ENCODE data around the gene ADCY1. TPM values are rescaled to one million over a fixed set of nuclear protein-coding genes. Genes with fewer than 3 reads are reported as not detected.

The ADCY1 gene
- total RNA-seq, 4 donors from 2014 or later = 2.5 to 9.0 (median 5.6) TPM

- Histone ChIP-seq H3K27ac (no peak overlapping the region), H3K36me3 (no peaks in the 10 kb centered on the region), H3K9me3 (no peaks in the 10 kb centered on the region), H3K27me3 (peaks cover 0 to 9% of the 10 kb centered on the region in 2 donors), H3K4me3 (no peak overlapping the region), H3K4me1 (peaks cover 0 to 17% (median 1%) of the 10 kb centered on the region in 4 donors)
- TF ChIP-seq POLR2A (IDR thresholded peaks at IDR 0.05) = no peak
- TF ChIP-seq EP300 (IDR thresholded peaks at IDR 0.05) = no peak
- no peak for TF ChIP-seq CTCF (IDR thresholded peaks at IDR 0.05)
- 42 to 71% methylated on average over 4 to 14 of the region's 16 CpGs for WGBS, 2 donors
- DNase-seq (ENCODE audit: low spot score in 2 of 2) = no peak
These were observed 6.1 kb downstream of the ADCY1 start for GRCh38 chr7:45580053-45580872.

GRCh38 chr7:45581271-45581780 is 7.2 kb downstream of the ADCY1 start:
- WGBS, 2 donors = 77% methylated on average over 6 of the region's 6 CpGs
- DNase-seq (ENCODE audit: low spot score in 2 of 2) = no peak
- no peaks in the 10 kb centered on the region for H3K36me3 ChIP-seq
- no peaks in the 10 kb centered on the region for H3K9me3 ChIP-seq
- H3K4me3 ChIP-seq = no peak overlapping the region
- TF ChIP-seq CTCF (IDR thresholded peaks at IDR 0.05) = no peak
- no peak for TF ChIP-seq POLR2A (IDR thresholded peaks at IDR 0.05)
- no peak for TF ChIP-seq EP300 (IDR thresholded peaks at IDR 0.05)
- no peak overlapping the region for H3K27ac ChIP-seq
- no peaks in the 10 kb centered on the region for H3K27me3 ChIP-seq
- peaks cover 0 to 6% (median 0%) of the 10 kb centered on the region in 4 donors for H3K4me1 ChIP-seq

GRCh38 chr7:45582136-45582749 is 8.1 kb downstream of the ADCY1 start:
- DNase-seq (ENCODE audit: low spot score in 2 of 2) = no peak
- 51 to 58% methylated on average over 5 of the region's 5 CpGs for WGBS, 2 donors
- Histone ChIP-seq H3K36me3 (no peaks in the 10 kb centered on the region), H3K9me3 (no peaks in the 10 kb centered on the region), H3K4me3 (no peak overlapping the region), H3K27me3 (no peaks in the 10 kb centered on the region), H3K27ac (no peak overlapping the region), H3K4me1 (peaks cover 0 to 4% (median 0%) of the 10 kb centered on the region in 4 donors)
- TF ChIP-seq CTCF (IDR thresholded peaks at IDR 0.05) (no peak), EP300 (IDR thresholded peaks at IDR 0.05) (no peak), POLR2A (IDR thresholded peaks at IDR 0.05) (no peak)

- Histone ChIP-seq H3K27ac (no peak overlapping the region), H3K36me3 (no peaks in the 10 kb centered on the region), H3K27me3 (no peaks in the 10 kb centered on the region), H3K4me3 (no peak overlapping the region), H3K4me1 (peaks cover 0 to 4% (median 0%) of the 10 kb centered on the region in 4 donors), H3K9me3 (no peaks in the 10 kb centered on the region)
- WGBS, 2 donors = 38 to 52% methylated on average over 9 of the region's 9 CpGs
- TF ChIP-seq EP300 (IDR thresholded peaks at IDR 0.05) = no peak
- no peak for TF ChIP-seq POLR2A (IDR thresholded peaks at IDR 0.05)
- TF ChIP-seq CTCF (IDR thresholded peaks at IDR 0.05) = no peak
- DNase-seq (ENCODE audit: low spot score in 2 of 2) = no peak
These were observed 8.7 kb downstream of the ADCY1 start for GRCh38 chr7:45582868-45583277.

- TF ChIP-seq EP300 (IDR thresholded peaks at IDR 0.05) (no peak), POLR2A (IDR thresholded peaks at IDR 0.05) (no peak), CTCF (IDR thresholded peaks at IDR 0.05) (no peak)
These were observed 9.1 kb downstream of the ADCY1 start for GRCh38 chr7:45583296-45583695.

More at GRCh38 chr7:45583296-45583695, 9.1 kb downstream of the ADCY1 start:
- no peak for DNase-seq (ENCODE audit: low spot score in 2 of 2)
- H3K9me3 ChIP-seq = no peaks in the 10 kb centered on the region
- no peaks in the 10 kb centered on the region for H3K27me3 ChIP-seq
- H3K4me3 ChIP-seq = no peak overlapping the region
- peaks cover 0 to 4% (median 0%) of the 10 kb centered on the region in 4 donors for H3K4me1 ChIP-seq
- H3K27ac ChIP-seq = no peak overlapping the region
- H3K36me3 ChIP-seq = no peaks in the 10 kb centered on the region
- WGBS, 2 donors = 69 to 74% methylated on average over 2 of the region's 2 CpGs
